Urinary bladder (tissue), 4 donors: ENCODE measurements around the gene CEP162. TPM values are rescaled to one million over a fixed set of nuclear protein-coding genes. Genes with fewer than 3 reads are reported as not detected.
"Not testable (repeated sequence)": the region's sequence is repeated elsewhere in the genome, so short reads cannot be mapped to it uniquely, and the experiment has no call there.

Source experiments
- DNase-seq: peaks from one replicate; pipeline ENCODE4 v3.0.0-alpha.2; 2015; ENCODE audit errors: extremely low spot score
- H3K27ac ChIP-seq: one replicate; pipeline ENCODE4 v1.5.1; 2013; ENCODE audit warnings: low read depth, mild to moderate bottlenecking, moderate library complexity
- H3K36me3 ChIP-seq: one replicate; pipeline ENCODE4 v1.6.1; 2013; ENCODE audit warnings: mild to moderate bottlenecking, moderate library complexity; ENCODE audit not compliant: insufficient read depth
- H3K4me1 ChIP-seq: one replicate; pipeline ENCODE4 v1.6.1; 2013; ENCODE audit warnings: mild to moderate bottlenecking, moderate library complexity; ENCODE audit not compliant: insufficient read depth
- H3K4me3 ChIP-seq: one replicate; pipeline ENCODE4 v1.5.1; 2013; ENCODE audit warnings: low read depth, low read length
- WGBS: extraction: QIAGEN DNeasy Blood & Tissue Kit; methylation state at CpG from one replicate; pipeline ENCODE4 v1.1.7; 2013; 5-methylcytosine and 5-hydroxymethylcytosine counted together
- polyA plus RNA-seq: library from polyadenylated mRNA; stranded (reverse); fragments of 200-250 nt; gene quantifications from one replicate; pipeline ENCODE4 v1.2.3, GENCODE V29; 2013
- total RNA-seq: library from RNA; depleted of rRNA; stranded (reverse); fragments of >200 nt; gene quantifications from one replicate; pipeline ENCODE4 v1.2.3, GENCODE V29; 2014
- donor health status: healthy with polysubstance abuse.
- donor health status: healthy.

Gene CEP162
- total and polyA plus RNA-seq, 2 donors, result 6.9 to 29.0 TPM

DNA sequence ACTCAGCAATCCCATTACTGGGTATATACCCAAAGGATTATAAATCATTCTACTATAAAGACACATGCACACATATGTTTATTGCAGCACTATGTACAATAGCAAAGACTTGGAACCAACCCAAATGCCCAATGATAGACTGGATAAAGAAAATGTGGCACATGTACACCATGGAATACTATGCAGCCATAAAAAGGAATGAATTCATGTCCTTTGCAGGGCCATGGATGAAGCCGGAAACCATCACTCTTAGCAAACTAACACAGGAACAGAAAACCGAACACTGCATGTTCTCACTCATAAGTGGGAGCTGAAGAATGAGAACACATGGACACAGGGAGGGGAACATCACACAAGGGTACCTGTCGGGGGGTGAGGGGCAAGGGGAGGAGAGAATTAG lies 63.1 kb downstream of the CEP162 start:
- not testable (repeated sequence) for H3K4me1 ChIP-seq, H3K4me3 ChIP-seq, H3K36me3 ChIP-seq, DNase-seq, H3K27ac ChIP-seq
- WGBS, result 98% methylated on average over 3 of the region's 3 CpGs

DNA sequence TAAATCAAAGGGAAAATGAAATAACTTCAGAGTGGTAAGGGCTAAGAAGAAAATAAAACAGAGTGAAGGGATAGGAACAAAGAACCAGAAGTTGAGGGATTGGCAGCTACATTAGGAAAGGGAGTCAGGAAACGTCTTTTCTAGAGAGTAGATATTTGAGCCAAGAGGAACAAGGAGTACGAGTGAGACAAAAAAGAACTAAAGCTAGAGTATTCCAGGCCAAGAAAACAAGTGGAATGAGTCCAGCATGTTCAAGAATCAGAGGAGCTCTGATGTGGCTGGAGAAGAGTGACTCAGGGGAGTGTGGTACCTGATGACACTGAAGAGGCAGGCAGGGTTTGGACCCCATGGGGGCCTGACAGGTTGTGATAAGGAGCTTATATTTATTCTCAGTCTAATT lies 66.3 kb downstream of the CEP162 start:
- Histone ChIP-seq H3K4me3 (no peak overlapping the region), H3K27ac (no peak overlapping the region), H3K4me1 (no peaks in the 10 kb centered on the region), H3K36me3 (peaks cover 2% of the 10 kb centered on the region)
- 72% methylated on average over 2 of the region's 2 CpGs for WGBS
- DNase-seq, result no peak

DNA sequence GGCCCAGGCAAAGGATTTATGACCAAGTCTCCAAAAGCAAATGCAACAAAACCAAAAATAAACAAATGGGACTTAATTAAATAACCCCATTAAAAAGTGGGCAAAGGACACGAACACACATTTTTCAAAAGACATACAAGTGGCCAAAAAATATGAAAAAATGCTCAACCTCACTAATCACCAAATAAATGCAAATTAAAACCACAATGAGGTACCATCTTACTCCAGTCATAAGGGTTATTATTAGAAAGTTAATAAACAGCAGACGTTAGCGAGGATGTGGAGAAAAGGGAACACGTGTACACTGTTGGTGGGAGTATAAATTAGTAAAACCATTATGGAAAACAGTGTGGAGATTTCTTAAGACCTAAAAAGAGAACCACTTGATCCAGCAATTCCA lies 71.1 kb downstream of the CEP162 start:
- peaks cover 2% of the 10 kb centered on the region for H3K36me3 ChIP-seq
- no peak for DNase-seq
- no peak overlapping the region for H3K27ac ChIP-seq
- no peaks in the 10 kb centered on the region for H3K4me1 ChIP-seq
- no peak overlapping the region for H3K4me3 ChIP-seq
- WGBS, result 78% methylated on average over 4 of the region's 4 CpGs

DNA sequence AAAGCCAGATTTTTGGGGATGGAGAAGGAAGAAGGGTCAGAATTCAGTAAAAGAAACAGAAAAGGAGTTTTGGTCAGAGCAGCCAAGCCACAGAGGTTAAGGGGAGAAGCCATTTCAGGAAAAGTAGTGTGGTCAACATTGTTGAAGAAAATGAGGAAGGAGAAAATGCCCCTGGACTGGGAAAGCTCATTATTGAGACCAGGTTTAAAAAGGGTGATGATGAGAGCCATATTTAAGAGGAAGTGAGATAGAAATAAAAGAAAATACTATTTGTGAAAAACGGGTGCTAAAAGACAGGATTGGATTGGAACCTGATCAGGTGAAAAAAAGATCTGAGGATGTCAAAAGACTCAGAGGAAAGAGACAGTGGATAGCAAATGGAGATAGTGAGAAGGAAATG lies 75.8 kb downstream of the CEP162 start:
- 84% methylated on average over 1 of the region's 1 CpG for WGBS
- no peaks in the 10 kb centered on the region for H3K4me1 ChIP-seq
- H3K36me3 ChIP-seq, result no peaks in the 10 kb centered on the region
- H3K4me3 ChIP-seq, result no peak overlapping the region
- no peak for DNase-seq
- no peak overlapping the region for H3K27ac ChIP-seq

DNA sequence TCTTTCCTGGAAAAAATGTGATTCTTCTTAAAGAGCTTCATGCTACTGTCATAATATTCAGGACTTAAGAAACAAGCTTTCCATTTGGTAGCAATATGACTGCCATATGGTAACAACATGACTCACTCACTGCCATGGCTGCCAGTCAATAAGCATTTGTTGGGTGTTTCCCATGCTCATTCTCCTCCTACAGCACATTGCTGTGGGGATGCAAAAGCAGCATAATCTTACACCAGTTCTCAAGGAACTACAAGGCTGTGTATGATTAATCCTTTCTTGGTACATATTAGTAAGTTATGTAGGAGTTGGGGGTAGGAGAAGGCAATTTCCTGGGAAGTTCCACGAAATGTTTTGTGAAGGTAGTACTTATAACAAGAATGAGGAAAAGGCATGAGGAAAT lies 76.7 kb downstream of the CEP162 start:
- DNase-seq, result no peak
- Histone ChIP-seq H3K27ac (no peak overlapping the region), H3K36me3 (peaks cover 2% of the 10 kb centered on the region), H3K4me1 (no peaks in the 10 kb centered on the region), H3K4me3 (no peak overlapping the region)
- WGBS, result 96% methylated on average over 1 of the region's 1 CpG

DNA sequence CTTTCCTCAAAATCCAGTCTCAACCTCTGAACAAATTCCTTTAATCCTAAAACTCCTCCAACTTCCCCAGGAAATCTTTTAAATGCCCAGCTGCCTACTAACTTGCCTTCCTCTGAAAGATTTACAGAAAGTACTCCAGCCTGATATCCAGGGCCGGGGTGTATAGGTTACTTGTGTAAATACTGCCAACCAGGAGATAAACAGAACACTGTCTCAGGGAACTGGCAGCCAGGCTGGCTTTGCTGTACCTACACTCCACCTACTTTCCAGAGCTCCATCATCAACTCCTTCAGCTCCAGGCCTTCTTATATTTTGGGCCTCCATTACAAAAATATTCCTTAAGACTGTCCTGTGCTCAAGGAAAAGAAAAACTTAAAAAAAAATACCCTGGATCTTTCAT lies 85.9 kb downstream of the CEP162 start:
- Histone ChIP-seq H3K4me3 (no peak overlapping the region), H3K4me1 (no peaks in the 10 kb centered on the region), H3K36me3 (peaks cover 2% of the 10 kb centered on the region), H3K27ac (no peak overlapping the region)
- WGBS, result 32% methylated on average over 1 of the region's 1 CpG
- no peak for DNase-seq

DNA sequence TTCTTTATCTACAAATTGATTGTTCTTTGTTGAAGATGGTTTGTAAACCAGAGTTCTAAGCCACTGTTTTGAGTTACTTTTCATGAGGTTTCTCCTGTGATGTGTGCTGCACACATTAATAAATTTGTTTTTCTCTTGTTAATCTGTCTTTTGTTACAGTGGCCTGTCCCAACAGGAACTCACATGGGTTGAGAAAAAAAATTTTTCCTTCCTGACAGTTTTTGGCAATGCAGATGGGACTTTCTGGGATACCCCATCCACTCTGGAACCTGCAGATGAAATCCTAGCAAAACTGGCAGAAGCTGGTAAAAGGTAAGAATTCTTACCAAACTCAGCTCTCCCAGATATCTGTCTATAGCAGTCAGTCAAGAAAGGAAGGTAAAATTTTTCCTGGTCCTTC lies 88.1 kb downstream of the CEP162 start:
- no peak for DNase-seq
- no peaks in the 10 kb centered on the region for H3K4me1 ChIP-seq
- H3K4me3 ChIP-seq, result no peak overlapping the region
- H3K27ac ChIP-seq, result no peak overlapping the region
- H3K36me3 ChIP-seq, result no peaks in the 10 kb centered on the region

DNA sequence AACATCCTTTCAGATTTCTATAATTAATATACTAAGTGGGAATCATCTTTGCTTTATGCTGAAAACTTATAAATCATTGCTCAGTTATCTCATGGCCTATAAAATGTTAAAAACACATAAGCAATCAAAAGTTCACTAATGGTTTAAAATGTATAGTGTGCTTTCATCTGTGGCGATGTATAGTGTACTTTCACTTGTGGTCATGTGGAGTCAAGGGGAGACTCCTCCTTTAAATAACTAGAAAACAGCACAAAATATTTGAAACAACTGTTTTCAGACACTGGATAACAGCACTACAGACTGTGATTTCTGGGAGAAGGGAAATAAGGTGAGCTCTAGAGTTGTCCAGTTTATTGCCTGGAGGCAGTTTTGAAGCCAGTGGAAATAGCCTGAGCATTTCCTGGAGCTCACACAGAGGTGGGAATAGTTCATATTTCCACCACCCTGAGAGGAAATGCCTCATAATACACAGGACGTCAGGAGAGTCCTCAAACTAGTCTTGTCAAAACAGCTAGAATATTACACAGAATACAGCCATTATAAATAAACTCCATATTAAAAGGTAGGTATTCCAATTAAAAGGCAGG lies 89.4 kb downstream of the CEP162 start:
- 71% methylated on average over 2 of the region's 2 CpGs for WGBS

DNA sequence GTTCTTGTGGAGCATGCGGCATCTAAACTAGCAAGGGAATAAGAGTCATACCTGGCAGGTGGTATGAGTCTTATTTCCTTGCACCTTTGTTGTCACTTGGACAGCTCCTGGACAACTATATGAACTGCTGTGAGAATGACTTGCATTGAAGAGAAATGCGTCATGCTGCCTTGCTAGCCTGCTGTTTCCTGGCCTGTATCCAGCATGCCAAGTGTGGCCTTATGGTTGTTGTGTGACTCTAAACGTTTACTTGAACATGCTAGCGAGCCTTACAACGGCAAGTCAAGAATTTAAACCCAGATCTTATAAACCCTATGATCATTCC lies 90.4 kb downstream of the CEP162 start:
- Histone ChIP-seq H3K4me3 (no peak overlapping the region), H3K27ac (no peak overlapping the region), H3K36me3 (no peaks in the 10 kb centered on the region), H3K4me1 (no peaks in the 10 kb centered on the region)
- DNase-seq, result no peak
- WGBS, result 59% methylated on average over 5 of the region's 5 CpGs

More for the DNA sequence above, 89.4 kb downstream of the CEP162 start:
- Histone ChIP-seq H3K27ac (no peak overlapping the region), H3K4me1 (no peaks in the 10 kb centered on the region), H3K4me3 (no peak overlapping the region), H3K36me3 (no peaks in the 10 kb centered on the region)
- no peak for DNase-seq

DNA sequence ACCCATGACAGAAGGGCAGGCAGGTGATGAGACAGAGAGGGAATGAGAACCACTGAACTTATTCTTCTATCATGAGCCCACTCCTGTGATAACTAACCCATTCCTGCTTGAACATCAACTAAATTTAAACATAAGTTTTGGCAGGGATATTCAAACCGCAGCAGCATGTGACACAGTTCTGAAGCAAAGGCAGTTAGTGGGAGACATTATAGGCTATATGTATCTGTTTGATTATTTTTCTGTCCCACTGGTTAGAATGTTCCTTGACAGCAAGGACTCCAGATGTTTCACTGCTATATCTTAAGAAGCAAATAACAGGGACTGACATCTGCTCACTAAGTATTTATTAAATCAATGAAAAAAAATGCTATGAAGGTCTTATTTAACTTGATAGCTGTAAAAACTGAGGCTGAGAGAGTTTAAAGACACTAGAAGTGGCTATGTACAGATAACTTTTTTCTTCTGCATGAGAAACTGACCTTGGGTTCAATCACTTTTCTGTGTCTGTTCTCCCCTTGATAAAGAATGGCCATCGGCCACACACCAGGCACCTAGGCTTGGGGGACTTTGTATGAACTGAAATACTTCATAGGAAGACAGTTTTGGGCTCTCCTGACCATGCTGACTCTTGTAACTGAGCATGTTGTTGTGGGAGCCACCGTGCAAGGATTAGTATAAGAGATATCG lies 90.9 kb downstream of the CEP162 start:
- DNase-seq, result no peak
- no peaks in the 10 kb centered on the region for H3K36me3 ChIP-seq
- no peak overlapping the region for H3K27ac ChIP-seq
- WGBS, result 84% methylated on average over 4 of the region's 4 CpGs
- no peak overlapping the region for H3K4me3 ChIP-seq
- no peaks in the 10 kb centered on the region for H3K4me1 ChIP-seq

DNA sequence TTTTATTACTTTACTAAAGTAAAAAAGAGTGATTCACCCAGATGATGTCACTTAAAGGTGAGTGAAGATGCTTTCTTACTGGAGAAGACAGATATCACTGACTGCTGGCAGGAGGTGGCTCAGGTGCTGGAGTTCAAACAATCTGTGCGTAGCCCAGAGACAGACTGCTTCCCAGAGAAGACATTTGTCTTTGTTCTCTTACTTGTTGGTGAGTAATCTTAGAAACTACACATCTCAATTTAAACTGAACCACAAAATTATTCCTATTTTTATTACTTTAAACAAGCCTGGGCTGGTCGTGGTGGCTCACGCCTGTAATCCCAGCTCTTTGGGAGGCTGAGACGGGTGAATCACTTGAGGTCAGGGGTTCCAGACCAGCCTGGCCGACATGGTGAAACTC lies 92.2 kb downstream of the CEP162 start:
- DNase-seq, result no peak
- Histone ChIP-seq H3K4me3 (no peak overlapping the region), H3K27ac (no peak overlapping the region), H3K36me3 (no peaks in the 10 kb centered on the region), H3K4me1 (no peaks in the 10 kb centered on the region)
- WGBS, result 94% methylated on average over 5 of the region's 5 CpGs

DNA sequence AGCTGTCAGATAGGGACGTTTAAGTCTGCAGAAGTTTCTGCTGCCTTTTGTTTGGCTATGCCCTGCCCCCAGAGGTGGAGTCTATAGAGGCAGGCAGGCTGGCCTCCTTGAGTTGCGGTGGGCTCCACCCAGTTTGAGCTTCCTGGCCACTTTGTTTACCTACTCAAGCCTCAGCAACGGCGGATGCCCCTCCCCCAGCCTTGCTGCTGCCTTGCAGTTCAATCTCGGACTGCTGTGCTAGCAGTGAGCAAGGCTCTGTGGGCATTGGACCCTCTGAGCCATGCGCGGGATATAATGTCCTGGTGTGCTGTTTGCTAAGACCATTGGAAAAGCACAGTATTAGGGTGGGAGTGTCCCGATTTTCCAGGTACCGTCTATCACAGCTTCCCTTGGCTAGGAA lies 94.1 kb downstream of the CEP162 start:
- DNase-seq, H3K36me3 ChIP-seq, H3K4me3 ChIP-seq, H3K4me1 ChIP-seq, H3K27ac ChIP-seq: not testable (repeated sequence)
- 91% methylated on average over 9 of the region's 9 CpGs for WGBS

DNA sequence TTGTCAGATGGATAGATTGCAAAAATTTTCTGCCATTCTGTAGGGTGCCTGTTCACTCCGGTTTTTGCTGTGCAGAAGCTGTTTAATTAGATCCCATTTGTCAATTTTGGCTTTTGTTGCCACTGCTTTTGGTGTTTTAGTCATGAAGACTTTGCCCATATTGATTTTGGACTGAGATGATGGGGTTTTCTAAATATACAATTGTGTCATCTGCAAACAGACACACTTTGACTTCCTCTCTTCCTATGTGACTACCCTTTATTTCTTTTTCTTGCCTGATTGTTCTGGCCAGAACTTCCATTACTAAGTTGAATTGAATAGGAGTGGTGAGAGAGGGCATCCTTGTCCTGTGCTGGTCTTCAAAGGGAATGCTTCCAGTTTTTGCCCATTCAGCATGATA lies 97.9 kb downstream of the CEP162 start:
- DNase-seq, H3K36me3 ChIP-seq, H3K4me1 ChIP-seq, H3K27ac ChIP-seq, H3K4me3 ChIP-seq: not testable (repeated sequence)
- 95% methylated on average over 1 of the region's 1 CpG for WGBS

DNA sequence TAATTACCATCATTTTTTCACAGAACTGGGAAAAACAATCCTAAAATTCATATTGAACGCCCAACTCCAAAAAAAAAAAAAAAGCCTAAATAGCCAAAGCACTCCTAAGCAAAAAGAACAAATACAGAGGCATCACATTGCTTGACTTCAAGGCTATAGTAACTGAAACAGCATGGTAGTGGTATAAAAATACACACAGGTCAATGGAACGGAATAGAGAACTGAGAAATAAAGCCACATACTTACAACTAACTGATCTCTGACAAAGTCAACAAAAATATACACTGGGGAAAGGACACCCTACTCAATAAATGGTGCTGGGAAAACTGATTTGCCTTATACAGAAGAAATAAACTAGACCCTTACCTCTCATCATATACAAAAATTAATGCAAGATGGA lies 104.3 kb downstream of the CEP162 start:
- WGBS, result 95% methylated on average over 2 of the region's 2 CpGs
- no peaks in the 10 kb centered on the region for H3K36me3 ChIP-seq
- H3K27ac ChIP-seq, result no peak overlapping the region
- no peaks in the 10 kb centered on the region for H3K4me1 ChIP-seq
- DNase-seq, result no peak
- no peak overlapping the region for H3K4me3 ChIP-seq

DNA sequence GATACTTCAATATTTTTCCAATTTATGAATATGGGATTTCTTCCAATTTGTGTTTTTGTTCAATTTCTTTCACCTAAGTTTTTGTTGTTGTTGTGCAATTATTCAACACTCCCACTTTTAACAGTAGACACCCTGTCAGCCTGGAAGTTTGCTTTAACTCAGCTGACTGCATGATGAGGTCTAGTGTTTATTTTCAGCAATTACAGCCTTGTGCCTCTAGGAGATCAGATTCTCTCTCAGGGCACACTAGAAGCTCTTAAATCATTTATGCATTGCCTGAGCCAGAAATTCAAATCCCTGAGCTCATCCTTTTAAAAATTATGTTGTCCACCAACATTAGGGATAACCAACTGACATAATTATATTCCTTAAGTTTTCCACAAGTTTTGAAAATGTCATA lies 108.2 kb downstream of the CEP162 start:
- DNase-seq, result no peak
- Histone ChIP-seq H3K27ac (no peak overlapping the region), H3K36me3 (no peaks in the 10 kb centered on the region), H3K4me3 (no peak overlapping the region), H3K4me1 (no peaks in the 10 kb centered on the region)
